ENCODE results near the gene FOXF1. TPM values are rescaled to one million over a fixed set of nuclear protein-coding genes. Genes with fewer than 3 reads are reported as not detected.

FOXF1 gene
- total and polyA plus RNA-seq, 2 experiments from 2014 or later: 2.6 to 4.4 TPM

DNA sequence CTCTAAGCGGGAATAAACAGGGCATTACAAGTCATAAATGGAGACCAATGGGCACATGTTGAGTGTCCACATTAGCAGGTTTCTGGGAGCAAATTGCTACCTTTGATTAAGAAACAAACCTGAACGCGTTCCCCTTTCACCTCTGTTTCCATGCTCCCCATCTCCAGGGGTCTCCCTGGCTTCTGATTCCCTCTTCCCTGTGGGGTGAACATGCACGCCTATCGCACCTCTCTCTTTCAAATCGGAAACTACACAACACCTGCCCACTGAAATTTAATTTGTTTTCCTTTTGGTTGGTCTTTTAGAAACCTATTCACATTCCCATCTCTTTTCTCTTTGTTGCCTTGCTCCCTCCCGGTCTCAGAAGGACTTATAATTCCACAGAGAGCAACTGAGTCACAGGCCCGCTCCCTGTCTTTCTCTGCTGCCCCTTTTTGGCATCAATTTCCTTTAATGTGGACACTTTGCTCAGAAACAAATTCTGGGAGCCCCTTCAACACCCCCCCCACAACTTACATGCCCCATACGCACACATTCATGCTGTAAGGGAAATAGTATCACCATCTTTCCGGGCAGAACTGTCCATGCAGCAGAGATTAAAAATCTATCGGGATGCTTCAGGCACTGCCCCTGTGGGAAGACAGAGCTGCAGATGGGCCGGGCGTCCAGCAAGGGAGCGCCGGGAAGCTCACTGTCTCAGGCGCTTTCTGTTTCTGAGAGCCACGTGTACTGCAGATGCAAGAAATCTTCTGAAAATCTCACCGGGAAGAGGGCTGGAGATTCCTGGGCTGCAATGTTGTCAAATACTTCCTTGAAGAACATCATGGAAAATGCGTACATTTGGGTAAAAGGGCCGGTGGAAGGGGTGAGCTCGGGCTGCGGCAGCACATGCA, 7.2 kb upstream of the FOXF1 start:
- TF ChIP-seq CTCF (IDR thresholded peaks at IDR 0.05; ENCODE audit: low read depth, low read length): no peak
- H3K36me3 ChIP-seq: no peaks in the 10 kb centered on the region
- H3K9me3 ChIP-seq (ENCODE audit: low read depth): no peaks in the 10 kb centered on the region
- H3K27me3 ChIP-seq: peaks cover 100% of the 10 kb centered on the region
- no peak for DNase-seq (ENCODE audit: low read depth in 1 of 2, low spot score in 1 of 2)
- no peak overlapping the region for H3K27ac ChIP-seq
- H3K4me1 ChIP-seq (ENCODE audit: low read depth): peaks cover 9% of the 10 kb centered on the region
- H3K4me3 ChIP-seq: no peak overlapping the region

DNA sequence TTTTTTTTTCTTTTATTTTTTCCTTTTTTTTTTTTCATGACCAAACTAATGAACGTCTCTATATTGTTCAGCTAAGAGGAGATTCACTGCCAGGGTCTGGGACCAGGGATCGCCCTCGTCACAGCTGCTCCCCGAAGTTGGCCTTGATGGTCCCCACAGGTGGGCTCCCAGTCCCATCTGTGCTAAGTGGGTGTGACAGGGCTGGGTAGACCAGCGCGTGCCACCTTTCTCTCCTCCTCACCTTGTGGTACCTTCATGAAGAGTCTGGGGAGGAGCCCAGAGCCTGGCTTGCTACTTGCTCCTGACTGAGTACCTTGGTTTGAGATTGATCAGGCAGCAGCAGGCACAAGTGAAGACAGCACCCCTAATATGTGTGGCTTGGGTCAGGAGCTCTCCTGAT, 6.5 kb upstream of the FOXF1 start:
- no peak overlapping the region for H3K27ac ChIP-seq
- no peak overlapping the region for H3K4me3 ChIP-seq
- no peaks in the 10 kb centered on the region for H3K9me3 ChIP-seq (ENCODE audit: low read depth)
- peaks cover 4% of the 10 kb centered on the region for H3K4me1 ChIP-seq (ENCODE audit: low read depth)
- peaks cover 100% of the 10 kb centered on the region for H3K27me3 ChIP-seq
- H3K36me3 ChIP-seq: no peaks in the 10 kb centered on the region
- no peak for TF ChIP-seq CTCF (IDR thresholded peaks at IDR 0.05; ENCODE audit: low read depth, low read length)
- no peak for DNase-seq (ENCODE audit: low read depth in 1 of 2, low spot score in 1 of 2)

DNA sequence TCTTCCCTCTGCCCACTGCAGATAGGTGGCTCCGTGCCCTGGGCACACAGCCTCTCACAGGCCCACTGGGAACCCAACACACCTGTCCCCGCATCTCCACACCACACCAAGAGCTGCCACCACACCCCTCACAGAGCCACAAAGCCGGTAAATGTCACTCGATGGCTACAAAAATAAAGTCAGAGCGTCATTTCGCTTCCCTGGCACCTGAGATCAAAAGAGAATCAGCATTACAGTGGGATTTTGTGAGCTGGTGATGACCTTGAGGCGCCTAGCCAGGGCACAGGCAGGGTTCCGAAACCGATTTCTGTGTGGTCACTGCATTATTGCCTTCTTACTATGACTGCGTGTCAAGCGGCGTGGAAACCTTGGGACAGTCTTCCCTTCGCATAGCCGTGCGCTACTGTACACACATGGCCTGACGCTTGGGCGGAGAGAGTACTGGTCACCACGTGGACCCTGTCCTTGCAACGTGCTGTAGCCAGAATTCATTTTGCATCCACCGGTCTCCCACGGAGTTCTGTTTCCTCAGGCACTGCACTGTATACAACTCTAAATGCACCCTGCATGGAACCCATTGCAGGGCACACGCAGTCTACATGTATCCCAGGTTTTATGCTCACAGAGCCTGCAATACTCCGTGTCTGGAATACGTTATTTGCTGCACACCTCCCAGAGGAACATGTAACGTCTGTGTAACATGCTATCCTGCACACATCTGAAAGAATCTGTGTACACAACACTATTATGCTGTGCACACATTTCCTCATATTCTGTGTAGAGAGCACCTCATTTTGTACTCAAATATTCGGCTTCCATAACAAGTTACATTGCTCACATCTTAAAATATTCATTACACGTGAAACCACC, 5.8 kb upstream of the FOXF1 start:
- TF ChIP-seq CTCF (IDR thresholded peaks at IDR 0.05; ENCODE audit: low read depth, low read length): no peak
- Histone ChIP-seq H3K4me1 (ENCODE audit: low read depth) (no peaks in the 10 kb centered on the region), H3K4me3 (no peak overlapping the region), H3K27me3 (peaks cover 100% of the 10 kb centered on the region), H3K36me3 (no peaks in the 10 kb centered on the region), H3K9me3 (ENCODE audit: low read depth) (no peaks in the 10 kb centered on the region), H3K27ac (no peak overlapping the region)
- no peak for DNase-seq (ENCODE audit: low read depth in 1 of 2, low spot score in 1 of 2)

- Histone ChIP-seq H3K36me3 (no peaks in the 10 kb centered on the region), H3K27ac (no peak overlapping the region), H3K4me3 (no peak overlapping the region), H3K27me3 (peaks cover 100% of the 10 kb centered on the region), H3K4me1 (ENCODE audit: low read depth) (no peaks in the 10 kb centered on the region), H3K9me3 (ENCODE audit: low read depth) (no peaks in the 10 kb centered on the region)
- no peak for TF ChIP-seq CTCF (IDR thresholded peaks at IDR 0.05; ENCODE audit: low read depth, low read length)
- no peak for DNase-seq (ENCODE audit: low read depth in 1 of 2, low spot score in 1 of 2)
Measured at GRCh38 chr16:86505185-86505898, 5.0 kb upstream of the FOXF1 start.
